Neural cell (in vitro differentiated cells): ENCODE data around the gene TRPC4AP. TPM values are rescaled to one million over a fixed set of nuclear protein-coding genes. Genes with fewer than 3 reads are reported as not detected.

Experiments
- H2AFZ ChIP-seq: fragments of 200-600, 300-800 bp; sonication (generic), shearing (Covaris generic); 2 replicates; pipeline ENCODE4 v1.6.0; 2014; ENCODE audit warnings: low read depth, mild to moderate bottlenecking, antibody characterized with exemption, low read length, moderate library complexity
- H3F3A ChIP-seq: fragments of 200-600 bp; shearing (Covaris generic); 2 replicates; pipeline ENCODE4 v1.6.1; 2016; ENCODE audit warnings: mild to moderate bottlenecking, moderate library complexity, mixed read lengths, antibody characterized with exemption, low read length; ENCODE audit not compliant: insufficient read depth, poor library complexity, severe bottlenecking
- H3K27ac ChIP-seq: fragments of 200-600, 300-800 bp; sonication (generic), shearing (Covaris generic); 2 replicates; pipeline ENCODE4 v1.5.1; 2014; ENCODE audit warnings: mild to moderate bottlenecking, low read length, moderate library complexity
- H3K27me3 ChIP-seq: fragments of 300-800, 200-600 bp; sonication (generic), shearing (Covaris generic); 2 replicates; pipeline ENCODE4 v1.6.0; 2014; ENCODE audit warnings: mild to moderate bottlenecking, low read depth, low read length, moderate library complexity; ENCODE audit not compliant: insufficient read depth
- H3K36me3 ChIP-seq: fragments of 300-800, 200-600 bp; sonication (generic), shearing (Covaris generic); 2 replicates; pipeline ENCODE4 v1.5.1; 2014; ENCODE audit warnings: mild to moderate bottlenecking, antibody characterized with exemption, low read length, moderate library complexity; ENCODE audit not compliant: insufficient read depth
- H3K4me2 ChIP-seq: fragments of 300-800, 200-600 bp; sonication (generic), shearing (Covaris generic); 2 replicates; pipeline ENCODE4 v1.6.0; 2014; ENCODE audit warnings: mild to moderate bottlenecking, low read length
- H3K4me3 ChIP-seq: fragments of 300-800, 200-600 bp; sonication (generic), shearing (Covaris generic); 2 replicates; pipeline ENCODE4 v1.5.1; 2014; ENCODE audit warnings: mild to moderate bottlenecking, low read length, moderate library complexity
- H3K79me2 ChIP-seq: fragments of 200-600 bp; shearing (Covaris generic); replicated peaks from 2 replicates; pipeline ENCODE4 v1.6.0; 2014; ENCODE audit warnings: mild to moderate bottlenecking, low read length, moderate library complexity; ENCODE audit not compliant: insufficient read depth
- H3K9ac ChIP-seq: fragments of 300-800, 200-600 bp; sonication (generic), shearing (Covaris generic); 2 replicates; pipeline ENCODE4 v1.6.1; 2016; ENCODE audit warnings: mild to moderate bottlenecking, low read length, mixed read lengths
- H3K9me2 ChIP-seq: fragments of 200-600 bp; shearing (Covaris generic); 2 replicates; pipeline ENCODE4 v1.6.1; 2016; ENCODE audit warnings: mild to moderate bottlenecking, low read length, mixed read lengths; ENCODE audit not compliant: insufficient read depth
- H3K9me3 ChIP-seq: fragments of 200-600, 300-800 bp; sonication (generic), shearing (Covaris generic); 2 replicates; pipeline ENCODE4 v1.6.1; 2016; ENCODE audit warnings: mild to moderate bottlenecking, mixed run types, low read length, moderate library complexity, mixed read lengths
- H4K20me1 ChIP-seq: fragments of 200-600 bp; shearing (Covaris generic); 2 replicates; pipeline ENCODE4 v1.6.1; 2016; ENCODE audit warnings: mild to moderate bottlenecking, mixed run types; ENCODE audit not compliant: insufficient read depth
- EP300 ChIP-seq: fragments of 450-650 bp; conservative IDR thresholded peaks from 2 replicates; pipeline ENCODE4 v1.6.1; 2014; ENCODE audit warnings: antibody characterized with exemption, mild to moderate bottlenecking, moderate library complexity; ENCODE audit not compliant: poor library complexity, severe bottlenecking
- EZH2 ChIP-seq: fragments of 200-600, 300-800 bp; shearing (Covaris generic), sonication (generic); IDR thresholded peaks from 2 replicates; pipeline ENCODE4 v1.6.1; 2014; ENCODE audit warnings: antibody characterized with exemption, low read length, borderline replicate concordance, mild to moderate bottlenecking; ENCODE audit not compliant: insufficient read depth, poor library complexity, severe bottlenecking
- MXI1 ChIP-seq: fragments of 450-650 bp; conservative IDR thresholded peaks from 2 replicates; pipeline ENCODE4 v1.6.1; 2014; ENCODE audit warnings: antibody characterized with exemption, mild to moderate bottlenecking; ENCODE audit not compliant: poor library complexity, severe bottlenecking
- POLR2AphosphoS5 ChIP-seq: IDR thresholded peaks from 2 replicates; pipeline ENCODE4 v1.6.1; 2012
- RAD21 ChIP-seq: fragments of 450-650 bp; conservative IDR thresholded peaks from 2 replicates; pipeline ENCODE4 v1.6.1; 2014; ENCODE audit warnings: antibody characterized with exemption, mild to moderate bottlenecking, moderate library complexity
- REST ChIP-seq: IDR thresholded peaks from 2 replicates; pipeline ENCODE4 v1.6.1; 2012; ENCODE audit warnings: borderline replicate concordance
- SMC3 ChIP-seq: fragments of 450-650 bp; conservative IDR thresholded peaks from 2 replicates; pipeline ENCODE4 v1.6.1; 2014; ENCODE audit warnings: antibody characterized with exemption, mild to moderate bottlenecking, moderate library complexity; ENCODE audit not compliant: poor library complexity
- TAF1 ChIP-seq: IDR thresholded peaks from 2 replicates; pipeline ENCODE4 v1.6.1; 2012; ENCODE audit warnings: low read depth
- polyA plus RNA-seq: library from polyadenylated mRNA; depleted of rRNA; stranded (reverse); fragments of >200 nt; gene quantifications from 2 replicates; pipeline ENCODE4 v1.2.3, GENCODE V29; 2014
- TF ChIP-seq, protein P1 (sequence below): fragments of 450-650 bp; IDR thresholded peaks from 2 replicates; pipeline ENCODE4 v1.5.1; 2014; ENCODE audit warnings: antibody characterized with exemption, mild to moderate bottlenecking, moderate library complexity; ENCODE audit not compliant: poor library complexity, severe bottlenecking

The TRPC4AP gene
- polyA plus RNA-seq, 1 donor from 2014 or later, result 85.9 TPM

DNA sequence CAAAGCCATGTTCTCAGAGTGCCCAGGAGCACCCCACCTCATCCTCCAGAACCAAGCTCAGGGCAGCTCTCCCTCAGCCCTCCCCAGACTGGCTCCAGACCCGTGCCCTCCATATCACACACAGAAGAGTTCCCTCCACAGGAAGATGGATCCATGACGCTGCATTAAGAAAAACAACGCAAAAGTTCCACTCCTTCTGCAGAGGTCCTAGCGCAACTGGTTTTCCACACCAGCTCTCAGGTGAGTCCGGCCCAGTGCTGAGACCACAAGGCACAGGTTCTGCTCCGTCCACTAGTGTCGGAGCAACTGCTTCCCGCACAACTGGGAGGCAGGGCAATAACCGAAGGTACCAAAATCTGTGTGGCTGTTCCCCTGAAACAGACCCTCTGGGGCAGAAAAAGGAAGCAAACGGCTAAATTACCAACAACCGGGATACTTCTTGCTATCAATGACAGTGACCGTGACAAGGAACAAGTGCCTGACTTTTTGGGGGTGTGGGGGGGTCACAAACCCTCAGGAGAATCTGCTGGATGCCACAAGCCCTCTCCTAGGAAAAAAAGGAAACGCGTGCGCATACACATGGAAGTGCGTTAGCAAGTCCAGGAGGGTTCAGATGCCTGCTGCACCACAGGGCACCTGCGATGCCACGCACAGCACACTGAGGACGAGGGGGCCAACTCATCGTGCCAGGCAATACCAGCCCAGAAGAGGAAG is 87.7 kb downstream of the TRPC4AP start:
- H3K4me3 ChIP-seq, result no peak overlapping the region
- H3K4me2 ChIP-seq, result no peak overlapping the region
- H3K27me3 ChIP-seq, result no peaks in the 10 kb centered on the region
- TF ChIP-seq POLR2AphosphoS5 (no peak), EZH2 (no peak), EP300 (no peak), TAF1 (no peak), MXI1 (no peak), RAD21 (no peak), REST (no peak), SMC3 (no peak)
- TF ChIP-seq, protein P1, sequence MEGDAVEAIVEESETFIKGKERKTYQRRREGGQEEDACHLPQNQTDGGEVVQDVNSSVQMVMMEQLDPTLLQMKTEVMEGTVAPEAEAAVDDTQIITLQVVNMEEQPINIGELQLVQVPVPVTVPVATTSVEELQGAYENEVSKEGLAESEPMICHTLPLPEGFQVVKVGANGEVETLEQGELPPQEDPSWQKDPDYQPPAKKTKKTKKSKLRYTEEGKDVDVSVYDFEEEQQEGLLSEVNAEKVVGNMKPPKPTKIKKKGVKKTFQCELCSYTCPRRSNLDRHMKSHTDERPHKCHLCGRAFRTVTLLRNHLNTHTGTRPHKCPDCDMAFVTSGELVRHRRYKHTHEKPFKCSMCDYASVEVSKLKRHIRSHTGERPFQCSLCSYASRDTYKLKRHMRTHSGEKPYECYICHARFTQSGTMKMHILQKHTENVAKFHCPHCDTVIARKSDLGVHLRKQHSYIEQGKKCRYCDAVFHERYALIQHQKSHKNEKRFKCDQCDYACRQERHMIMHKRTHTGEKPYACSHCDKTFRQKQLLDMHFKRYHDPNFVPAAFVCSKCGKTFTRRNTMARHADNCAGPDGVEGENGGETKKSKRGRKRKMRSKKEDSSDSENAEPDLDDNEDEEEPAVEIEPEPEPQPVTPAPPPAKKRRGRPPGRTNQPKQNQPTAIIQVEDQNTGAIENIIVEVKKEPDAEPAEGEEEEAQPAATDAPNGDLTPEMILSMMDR, result no peak
- H3K79me2 ChIP-seq, result no peaks in the 10 kb centered on the region
- no peak overlapping the region for H2AFZ ChIP-seq
- H3K9me3 ChIP-seq, result no peaks in the 10 kb centered on the region
- no peak overlapping the region for H3K27ac ChIP-seq
- no peaks in the 10 kb centered on the region for H4K20me1 ChIP-seq
- H3K9ac ChIP-seq, result no peak overlapping the region
- no peaks in the 10 kb centered on the region for H3F3A ChIP-seq
- H3K36me3 ChIP-seq, result peaks cover 14% of the 10 kb centered on the region
- H3K9me2 ChIP-seq, result no peaks in the 10 kb centered on the region

GRCh38 chr20:35004051-35004725 is 88.4 kb downstream of the TRPC4AP start:
- peaks cover 9% of the 10 kb centered on the region for H3K36me3 ChIP-seq
- no peak overlapping the region for H3K27ac ChIP-seq

More at GRCh38 chr20:35004051-35004725, 88.4 kb downstream of the TRPC4AP start:
- no peaks in the 10 kb centered on the region for H3K27me3 ChIP-seq
- H3F3A ChIP-seq, result no peaks in the 10 kb centered on the region
- H4K20me1 ChIP-seq, result no peaks in the 10 kb centered on the region
- H3K4me2 ChIP-seq, result no peak overlapping the region
- H3K9me2 ChIP-seq, result no peaks in the 10 kb centered on the region
- TF ChIP-seq EP300 (no peak), TAF1 (no peak), POLR2AphosphoS5 (no peak), REST (no peak), SMC3 (no peak), RAD21 (no peak), MXI1 (no peak), EZH2 (no peak)
- TF ChIP-seq, protein P1, result no peak
- H3K9ac ChIP-seq, result no peak overlapping the region
- H3K79me2 ChIP-seq, result no peaks in the 10 kb centered on the region
- H3K9me3 ChIP-seq, result no peaks in the 10 kb centered on the region
- no peak overlapping the region for H3K4me3 ChIP-seq
- no peak overlapping the region for H2AFZ ChIP-seq
